GM18511 (cell line): ENCODE measurements around the gene RFX2.

Experiments used
- ATAC-seq: cut with Tn5 transposase; IDR thresholded peaks from one replicate; pipeline ENCODE4 v1.9.1; 2021; ENCODE audit warnings: mild to moderate bottlenecking, moderate library complexity; ENCODE audit not compliant: unreplicated experiment

RFX2 gene

GRCh38 chr19:6061376-6062130 lies 48.7 kb downstream of the RFX2 start:
- no peak for ATAC-seq

DNA sequence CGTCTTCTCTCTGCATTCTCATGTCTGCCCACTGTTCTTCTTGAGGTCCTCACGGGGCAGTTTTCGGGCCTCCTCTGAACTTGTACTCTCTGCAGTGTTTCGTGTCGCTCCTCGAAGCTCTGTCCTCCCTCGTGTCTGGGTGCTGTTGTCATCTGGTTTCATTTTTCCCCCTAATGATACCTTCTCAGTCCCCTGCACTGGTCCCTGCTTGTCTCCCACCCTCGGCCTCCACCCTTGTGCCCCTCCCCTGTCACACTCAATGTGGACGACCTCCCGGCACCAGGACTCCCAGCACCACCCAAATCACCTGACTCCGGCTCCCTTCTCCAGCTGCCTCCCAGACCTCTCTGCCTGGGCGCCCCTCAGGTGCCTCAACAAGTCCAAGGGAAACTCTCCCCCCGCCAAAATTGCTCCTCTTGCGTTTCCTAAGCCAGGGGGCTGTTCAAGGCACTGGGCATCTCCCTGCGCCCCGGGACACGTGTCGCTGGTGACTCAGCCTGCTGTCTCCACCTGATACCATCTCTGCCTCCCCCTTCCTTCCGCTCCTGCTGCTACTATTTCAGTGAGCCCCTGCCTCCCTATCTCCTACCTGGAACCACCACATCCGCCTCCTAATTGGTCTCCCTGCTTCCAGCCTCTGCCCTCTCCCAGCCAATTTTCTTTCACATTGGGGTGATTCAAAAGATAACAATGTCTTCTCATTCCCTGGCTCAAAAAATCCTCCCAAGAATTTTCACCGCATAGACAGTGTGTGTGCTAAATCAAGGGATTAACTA lies 49.5 kb downstream of the RFX2 start:
- no peak for ATAC-seq

- no peak for ATAC-seq
Measured at GRCh38 chr19:6059988-6060599, 50.2 kb downstream of the RFX2 start.

DNA sequence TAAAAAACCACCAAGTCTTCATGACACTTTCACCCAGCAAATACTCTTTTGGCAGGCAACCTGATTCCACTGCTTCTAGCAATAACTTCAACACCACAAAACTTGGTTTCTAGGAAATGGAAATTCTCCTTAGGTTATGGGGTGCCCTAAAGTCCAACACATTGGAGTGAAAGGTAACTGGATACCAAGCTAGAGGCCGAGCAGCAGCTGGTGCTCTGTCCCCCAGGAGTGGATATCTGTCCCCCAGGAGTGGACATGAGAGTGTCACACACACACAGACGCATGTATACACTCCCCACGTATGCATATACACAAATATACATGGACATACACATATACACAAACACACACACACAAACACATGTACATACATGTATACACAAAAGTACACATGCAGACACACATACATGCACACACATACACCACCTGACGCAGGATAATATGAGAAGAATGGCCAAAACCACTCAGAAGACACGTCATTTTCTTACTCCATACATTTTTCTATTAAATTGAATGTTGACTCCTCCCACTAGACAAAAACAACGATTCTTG lies 50.8 kb downstream of the RFX2 start:
- ATAC-seq: no peak

- no peak for ATAC-seq
Measured at GRCh38 chr19:6058518-6059201, 51.6 kb downstream of the RFX2 start.

- ATAC-seq: no peak
Measured at GRCh38 chr19:6057651-6058517, 52.4 kb downstream of the RFX2 start.

GRCh38 chr19:6056801-6057650 lies 53.3 kb downstream of the RFX2 start:
- no peak for ATAC-seq

DNA sequence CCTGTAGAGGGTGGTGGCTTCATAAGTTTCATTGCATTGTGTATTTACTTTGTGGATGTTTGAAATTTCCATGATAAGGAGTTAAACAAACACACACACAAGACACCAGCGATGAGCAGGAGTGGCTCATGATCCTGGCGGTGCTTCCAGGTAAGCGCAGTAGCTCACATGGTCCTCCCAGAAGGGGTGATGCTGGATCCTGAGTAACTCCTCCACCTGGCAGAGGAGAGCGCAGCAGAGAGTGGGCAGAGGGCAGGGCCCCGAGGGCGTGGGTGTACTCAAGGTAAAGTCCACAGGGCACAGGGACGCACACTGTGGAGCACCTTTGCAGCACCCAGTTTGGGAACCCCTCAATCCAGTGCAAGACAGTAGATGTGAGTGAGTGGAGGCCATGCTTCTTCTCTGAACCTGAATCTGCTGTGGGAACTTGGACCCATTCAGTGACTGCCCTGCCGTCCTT lies 54.0 kb downstream of the RFX2 start:
- ATAC-seq: no peak

DNA sequence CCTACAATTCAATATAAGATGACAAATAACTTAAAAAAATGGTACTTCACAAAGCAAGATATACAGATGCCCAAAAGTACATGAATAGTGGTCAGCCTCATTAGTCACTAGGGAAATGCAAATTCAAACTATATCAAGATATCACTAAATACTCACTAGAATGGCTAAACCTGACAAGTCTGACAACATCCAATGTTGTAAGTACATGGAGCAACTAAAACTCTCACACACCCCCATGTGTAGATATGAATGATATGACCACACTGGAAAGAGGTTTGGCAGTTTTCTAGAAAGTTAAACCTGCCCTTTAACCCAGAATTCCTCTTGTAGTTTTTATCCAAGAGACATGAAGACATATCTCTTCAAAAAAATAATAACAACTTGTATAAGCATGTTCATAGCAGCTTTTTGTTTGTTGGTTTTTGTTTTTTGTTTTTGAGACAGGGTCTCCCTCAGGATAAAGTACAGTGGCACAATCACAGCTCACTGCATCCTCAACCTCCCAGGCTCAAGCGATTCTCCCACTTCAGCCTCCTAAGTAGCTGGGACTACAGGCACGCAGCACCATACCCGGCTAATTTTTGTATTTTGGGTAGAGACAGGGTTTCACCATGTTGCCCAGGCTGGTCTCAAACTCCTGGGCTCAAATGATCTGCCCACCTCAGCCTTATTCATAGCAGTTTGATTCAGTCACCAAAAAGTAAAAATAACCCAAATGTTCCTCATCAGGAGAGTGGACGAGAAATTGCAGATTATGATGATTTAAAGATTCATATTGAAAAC lies 55.1 kb downstream of the RFX2 start:
- no peak for ATAC-seq

GRCh38 chr19:6048793-6049405 lies 61.4 kb downstream of the RFX2 start:
- no peak for ATAC-seq

DNA sequence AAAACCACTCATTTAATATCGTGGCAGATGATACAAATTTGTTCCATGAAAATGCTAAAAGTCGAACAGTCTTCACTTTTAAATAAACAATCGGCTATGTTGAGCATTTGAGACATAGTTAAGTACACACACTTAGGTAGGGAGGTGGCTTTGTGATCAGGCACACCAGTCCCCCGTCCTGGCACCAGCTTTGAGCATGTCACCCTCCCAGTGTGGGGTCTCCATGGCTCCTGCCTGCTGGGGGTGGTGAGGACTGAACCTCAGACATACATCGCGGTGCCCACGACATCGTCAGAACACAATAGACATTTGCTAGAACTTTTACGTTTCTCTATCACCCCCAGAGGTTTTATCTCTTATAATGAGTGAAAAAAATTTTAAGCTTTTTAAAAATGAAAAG lies 62.0 kb downstream of the RFX2 start:
- no peak for ATAC-seq

DNA sequence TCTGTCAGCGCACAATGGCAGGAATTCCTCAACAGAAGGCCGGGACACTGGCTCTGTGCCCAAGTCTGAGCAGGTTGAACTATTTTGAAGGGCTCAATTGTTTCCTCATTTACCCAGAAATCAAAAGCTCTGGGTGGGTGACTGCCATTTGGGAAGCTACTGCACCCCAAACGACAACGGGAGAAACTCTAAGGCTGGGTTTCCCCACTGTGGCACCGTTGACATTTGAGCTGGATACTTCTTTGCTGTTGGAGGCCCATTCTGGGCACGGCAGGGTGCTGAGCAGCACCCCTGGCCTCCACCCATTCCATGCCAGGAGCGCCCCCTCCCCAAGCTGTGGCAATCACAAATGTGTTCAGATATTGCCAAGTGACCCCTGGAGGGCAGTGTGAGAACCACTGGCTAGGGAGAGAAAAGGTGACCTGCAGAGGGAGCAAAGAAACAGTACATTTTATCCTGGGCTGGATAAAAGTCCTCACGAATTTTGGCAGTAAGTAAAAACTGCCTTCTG lies 62.5 kb downstream of the RFX2 start:
- ATAC-seq: no peak

- ATAC-seq: no peak
Measured at GRCh38 chr19:6047256-6047655, 63.0 kb downstream of the RFX2 start.

- ATAC-seq: no peak
Measured at GRCh38 chr19:6045108-6045507, 65.2 kb downstream of the RFX2 start.

GRCh38 chr19:6044056-6044805 lies 66.1 kb downstream of the RFX2 start:
- ATAC-seq: no peak

GRCh38 chr19:6042776-6043726 lies 67.2 kb downstream of the RFX2 start:
- no peak for ATAC-seq
